Suppressor macrophage treated with lipopolysaccharide for 4 hours (primary cell): ENCODE results near the gene CCSER1.
"Not testable (repeated sequence)": the region's sequence is repeated elsewhere in the genome, so short reads cannot be mapped to it uniquely, and the experiment has no call there.

ENCODE experiments used
- DNase-seq: peaks from one replicate; pipeline ENCODE4 v3.0.0-alpha.2; 2020

The CCSER1 gene

GRCh38 chr4:90852237-90852636 lies 725.0 kb downstream of the CCSER1 start:
- DNase-seq, result no peak

- DNase-seq, result no peak
These were observed 727.9 kb downstream of the CCSER1 start for GRCh38 chr4:90855111-90855510.

DNA sequence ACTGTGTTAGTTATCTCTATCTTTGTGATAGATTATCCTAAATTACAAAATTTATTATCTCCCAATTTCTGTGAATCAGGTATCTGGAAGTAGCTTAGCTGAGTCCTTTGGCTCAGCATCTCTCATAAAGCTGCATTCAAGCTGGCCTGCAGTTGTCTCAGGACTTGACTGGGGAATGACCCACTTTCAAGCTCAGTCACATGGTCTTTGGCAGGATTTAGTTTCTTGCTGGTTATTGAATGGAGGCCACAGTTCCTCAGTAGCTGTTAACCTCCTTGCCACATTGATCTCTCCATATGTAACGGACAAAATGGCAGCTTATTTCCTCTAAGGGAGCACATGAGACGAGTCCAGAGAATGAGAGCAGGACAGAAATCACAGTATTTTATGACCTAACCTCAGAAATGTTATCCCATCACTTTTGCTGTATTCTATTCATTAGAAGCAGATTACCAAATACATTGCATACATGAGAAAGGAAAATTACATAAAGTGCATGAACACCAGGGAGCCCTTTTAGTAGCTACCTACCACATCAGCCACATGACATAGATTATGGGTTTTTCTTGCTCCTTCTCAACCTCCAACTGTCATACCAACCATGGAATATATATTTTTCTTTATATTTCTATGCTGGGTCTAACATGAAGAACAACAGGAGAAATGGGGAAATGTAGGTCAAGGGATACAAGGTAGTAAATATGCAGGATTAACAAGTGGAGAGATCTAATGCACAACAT lies 730.1 kb downstream of the CCSER1 start:
- no peak for DNase-seq

DNA sequence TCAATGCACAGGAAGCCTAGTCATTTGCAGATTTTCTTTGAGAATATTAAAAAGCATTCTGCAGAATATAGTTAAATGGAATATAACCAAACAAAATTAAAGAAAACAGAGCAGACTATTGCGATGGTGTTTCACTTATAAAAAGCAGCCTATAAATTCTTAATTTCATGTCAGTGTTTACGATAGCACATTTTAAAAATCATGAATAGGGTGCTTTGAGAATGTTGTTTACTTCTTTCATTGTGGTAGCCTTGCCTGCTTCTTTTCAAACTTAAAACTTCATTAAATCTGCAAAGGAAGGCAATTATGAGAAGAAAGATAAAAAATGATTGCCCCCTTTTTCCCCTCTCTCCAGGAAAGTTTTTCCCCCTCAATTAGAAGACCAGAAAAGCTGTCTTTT lies 748.6 kb downstream of the CCSER1 start:
- DNase-seq, result no peak

GRCh38 chr4:90876296-90876695 lies 749.1 kb downstream of the CCSER1 start:
- no peak for DNase-seq

- no peak for DNase-seq
These were observed 756.3 kb downstream of the CCSER1 start for GRCh38 chr4:90883519-90883918.

- no peak for DNase-seq
These were observed 761.4 kb downstream of the CCSER1 start for GRCh38 chr4:90888571-90888970.

GRCh38 chr4:90889171-90889570 lies 762.0 kb downstream of the CCSER1 start:
- DNase-seq, result no peak

DNA sequence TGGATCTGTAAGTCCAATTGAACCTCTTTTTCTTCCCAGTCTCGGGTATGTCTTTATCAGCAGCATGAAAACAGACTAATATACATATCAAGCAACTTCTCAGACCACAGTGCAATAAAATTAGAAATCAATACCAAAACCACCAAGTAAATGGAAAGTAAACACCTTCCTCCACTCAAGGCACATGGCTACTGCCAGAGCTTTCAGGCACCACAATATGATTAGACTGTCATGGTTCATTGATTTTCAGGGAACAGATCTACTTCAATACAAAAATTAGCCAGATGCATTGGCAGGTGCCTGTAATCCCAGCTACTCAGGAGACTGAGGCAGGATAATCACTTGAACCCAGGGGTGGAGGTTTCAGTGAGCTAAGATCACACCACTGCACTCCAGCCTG lies 776.2 kb downstream of the CCSER1 start:
- not testable (repeated sequence) for DNase-seq

DNA sequence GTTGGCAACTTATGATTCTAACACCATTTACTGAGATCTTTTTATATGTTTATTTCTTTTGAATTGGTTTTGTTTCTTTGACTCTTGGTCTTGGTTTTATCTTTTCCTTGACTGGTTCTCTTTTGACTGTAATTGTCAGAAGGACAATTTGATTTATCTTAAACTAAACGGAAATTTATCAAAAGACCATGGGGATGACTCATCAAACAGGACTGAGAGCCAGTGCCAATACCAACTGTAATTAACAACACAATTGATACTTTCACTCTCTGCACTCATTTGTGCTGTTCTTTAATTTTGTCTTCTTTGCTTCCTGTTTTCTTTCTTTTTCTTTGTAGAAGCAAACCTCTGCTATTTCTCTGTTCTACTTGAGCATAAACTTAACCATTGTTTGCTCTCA lies 776.8 kb downstream of the CCSER1 start:
- no peak for DNase-seq

DNA sequence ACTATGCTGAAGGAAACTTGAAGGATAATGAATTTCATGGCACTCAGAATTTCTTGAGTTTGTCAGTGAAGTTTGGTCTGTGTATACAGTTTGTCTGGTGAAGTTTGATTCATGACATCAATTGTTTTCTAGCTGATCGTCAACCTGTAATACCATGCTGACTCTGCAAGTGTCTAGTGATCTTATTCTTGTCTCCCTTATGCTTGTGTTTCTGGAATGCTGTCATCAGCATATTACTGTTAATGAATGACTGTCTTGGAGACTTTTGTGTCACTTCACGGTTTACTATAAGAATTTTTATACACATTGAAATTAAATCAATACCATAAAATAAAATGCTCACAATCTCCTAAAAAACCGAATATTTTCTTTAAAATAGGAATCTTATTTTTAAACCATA lies 779.0 kb downstream of the CCSER1 start:
- no peak for DNase-seq

- not testable (repeated sequence) for DNase-seq
These were observed 784.7 kb downstream of the CCSER1 start for GRCh38 chr4:90911724-90912434.

DNA sequence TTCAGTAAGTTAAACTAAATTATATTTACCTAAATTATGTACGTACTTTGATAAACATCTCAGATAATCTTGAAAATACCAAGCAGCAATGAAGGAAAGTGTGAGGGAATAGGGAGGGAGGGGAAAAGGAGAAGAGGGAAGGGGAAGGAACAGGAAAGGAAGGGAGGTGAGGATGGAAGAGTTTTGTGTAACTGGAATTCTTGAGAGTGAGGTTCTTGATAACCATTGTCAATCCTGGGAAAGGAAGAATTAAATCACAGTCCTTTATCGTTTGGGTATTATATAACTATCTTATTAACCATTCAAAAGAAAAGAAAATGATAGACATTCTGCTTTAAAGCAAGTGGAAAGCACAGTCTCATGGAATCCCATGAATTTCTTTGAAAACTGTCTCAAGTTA lies 795.0 kb downstream of the CCSER1 start:
- DNase-seq, result no peak

DNA sequence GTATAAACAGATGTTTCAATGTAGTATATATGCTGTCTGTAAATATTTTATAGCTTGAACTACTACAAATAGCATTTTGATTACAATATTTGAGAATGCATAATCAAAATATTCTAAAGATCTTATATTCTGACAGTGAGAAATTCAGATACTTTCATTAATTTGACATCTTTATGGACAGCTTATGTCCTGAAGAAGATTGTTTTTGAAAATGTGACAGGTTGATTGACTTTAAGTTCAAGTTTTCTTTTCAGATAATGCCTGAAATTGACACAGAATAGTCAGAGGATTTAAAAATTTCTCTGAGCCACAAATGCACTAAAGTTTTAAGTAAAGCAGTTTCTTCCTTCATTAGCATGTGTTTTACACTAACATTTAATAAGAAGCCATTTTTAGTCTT lies 799.8 kb downstream of the CCSER1 start:
- DNase-seq, result no peak

DNA sequence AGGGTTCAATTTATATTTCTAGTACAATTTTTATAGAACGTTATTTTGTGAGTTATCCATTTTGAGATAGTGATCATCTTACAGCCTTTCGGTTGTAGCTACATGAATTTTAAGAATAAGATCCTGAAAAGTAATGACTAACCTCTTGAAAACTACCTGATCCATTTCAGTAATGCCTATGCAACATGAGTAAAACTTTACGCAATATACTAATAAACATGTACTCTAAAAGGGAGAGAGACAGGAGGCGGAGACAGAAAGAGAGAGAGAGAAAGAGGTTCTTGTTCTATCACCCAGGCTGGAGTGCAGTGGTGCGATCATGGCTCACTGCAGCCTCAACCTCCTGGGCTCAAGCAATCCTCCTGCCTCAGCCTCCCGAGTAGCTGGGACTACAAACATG lies 816.1 kb downstream of the CCSER1 start:
- DNase-seq, result no peak

- no peak for DNase-seq
These were observed 819.8 kb downstream of the CCSER1 start for GRCh38 chr4:90946945-90947344.

DNA sequence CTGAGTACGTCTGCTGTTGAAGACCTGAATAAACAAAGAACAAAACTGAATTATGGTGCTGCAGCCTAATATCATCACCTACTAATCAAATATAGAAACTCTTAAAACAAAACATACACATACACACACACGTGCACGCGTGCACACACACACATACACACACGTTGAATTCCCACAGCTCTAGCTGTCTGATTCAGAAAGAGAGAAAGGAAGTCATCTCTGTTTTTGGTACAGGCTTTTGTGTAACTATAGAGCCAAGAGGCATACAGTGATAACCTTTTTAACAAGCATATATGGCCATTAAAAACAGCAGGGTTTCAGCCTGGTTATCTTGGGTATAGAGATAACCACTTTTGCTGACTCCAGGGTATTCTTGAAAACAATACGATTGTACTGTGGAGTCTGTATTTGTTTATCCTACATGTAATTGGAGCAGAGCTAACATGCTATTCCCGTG lies 823.2 kb downstream of the CCSER1 start:
- DNase-seq, result no peak

DNA sequence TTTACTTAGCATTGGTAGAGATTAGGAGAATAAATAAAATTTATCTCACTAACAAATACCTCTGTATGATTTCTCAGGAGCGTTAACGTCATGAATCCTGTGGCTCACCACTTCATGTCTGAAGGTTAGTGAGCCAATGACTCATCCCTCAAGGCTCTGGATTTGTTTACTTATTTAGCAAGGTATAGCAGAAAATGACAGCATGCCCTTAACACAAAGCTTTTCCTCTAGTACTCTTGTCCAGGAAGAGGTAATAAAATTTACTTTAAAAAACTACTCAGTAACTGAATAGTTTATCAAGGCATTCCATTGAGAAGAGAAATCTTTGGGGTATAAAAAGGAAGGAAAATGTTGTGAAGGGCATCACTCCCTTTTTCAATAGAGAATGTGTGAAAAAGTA lies 823.8 kb downstream of the CCSER1 start:
- DNase-seq, result no peak

- DNase-seq, result no peak
These were observed 831.2 kb downstream of the CCSER1 start for GRCh38 chr4:90958256-90958895.

GRCh38 chr4:90960433-90960832 lies 833.2 kb downstream of the CCSER1 start:
- DNase-seq, result no peak

GRCh38 chr4:90960840-90961239 lies 833.6 kb downstream of the CCSER1 start:
- no peak for DNase-seq

DNA sequence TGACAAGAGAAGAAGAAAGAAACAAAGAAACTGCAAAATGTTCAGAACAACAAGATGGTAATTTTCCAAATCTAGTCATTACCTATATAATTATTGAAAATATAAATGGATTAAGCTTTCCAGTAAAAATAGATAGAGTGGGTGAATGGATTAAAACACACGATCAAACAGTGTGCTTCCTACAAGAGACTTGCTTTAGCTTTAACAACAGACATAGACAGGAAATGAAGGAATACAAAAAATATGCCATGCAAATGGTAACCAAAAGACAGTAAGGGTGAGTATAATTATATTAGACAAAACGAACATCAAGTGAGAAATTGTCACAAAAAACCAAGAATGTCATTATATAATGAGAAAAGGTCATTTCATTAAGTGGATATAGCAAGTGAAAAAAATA lies 842.8 kb downstream of the CCSER1 start:
- no peak for DNase-seq

- no peak for DNase-seq
These were observed 850.5 kb downstream of the CCSER1 start for GRCh38 chr4:90977726-90978125.

DNA sequence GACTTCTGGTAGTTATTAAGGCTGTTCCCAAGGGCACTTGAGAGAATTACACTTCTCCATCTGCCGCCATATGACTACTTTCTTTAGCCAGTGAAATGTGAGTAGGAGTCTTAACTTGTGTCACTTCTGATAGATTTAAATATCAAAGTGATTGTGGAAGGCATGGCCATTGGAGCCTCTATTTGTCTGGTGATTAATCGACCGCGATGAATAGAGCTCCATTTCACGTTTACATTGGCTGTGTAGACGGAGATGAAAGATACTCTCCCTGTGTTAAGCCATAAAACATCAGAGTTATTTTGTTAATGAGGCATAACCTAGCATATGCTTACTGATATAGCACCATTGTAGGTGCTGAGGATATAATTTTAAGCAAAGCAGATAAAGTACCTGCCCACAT lies 852.4 kb downstream of the CCSER1 start:
- DNase-seq, result no peak
